Measurements from ENCODE around the gene DHCR7.

Gene DHCR7

GRCh38 chr11:71440021-71440755 lies 8.0 kb downstream of the DHCR7 start:
- H3K4me3 ChIP-seq (ENCODE audit: low read depth, low read length), result no peak overlapping the region
- DNase-seq (ENCODE audit: low read depth), result no peak
- TF ChIP-seq CTCF (IDR thresholded peaks at IDR 0.05; ENCODE audit: insufficient read depth, low read depth, low read length, missing control alignments), result no peak

GRCh38 chr11:71438650-71439049 lies 9.5 kb downstream of the DHCR7 start:
- H3K4me3 ChIP-seq (ENCODE audit: low read depth, low read length), result no peak overlapping the region
- TF ChIP-seq CTCF (IDR thresholded peaks at IDR 0.05; ENCODE audit: insufficient read depth, low read depth, low read length, missing control alignments), result no peak
- DNase-seq (ENCODE audit: low read depth), result no peak

GRCh38 chr11:71437879-71438278 lies 10.3 kb downstream of the DHCR7 start:
- no peak overlapping the region for H3K4me3 ChIP-seq (ENCODE audit: low read depth, low read length)
- TF ChIP-seq CTCF (IDR thresholded peaks at IDR 0.05; ENCODE audit: insufficient read depth, low read depth, low read length, missing control alignments), result no peak
- no peak for DNase-seq (ENCODE audit: low read depth)

- H3K4me3 ChIP-seq (ENCODE audit: low read depth, low read length), result no peak overlapping the region
- no peak for TF ChIP-seq CTCF (IDR thresholded peaks at IDR 0.05; ENCODE audit: insufficient read depth, low read depth, low read length, missing control alignments)
- no peak for DNase-seq (ENCODE audit: low read depth)
These were observed 10.8 kb downstream of the DHCR7 start for GRCh38 chr11:71437399-71437798.

- DNase-seq (ENCODE audit: low read depth), result no peak
- no peak overlapping the region for H3K4me3 ChIP-seq (ENCODE audit: low read depth, low read length)
- no peak for TF ChIP-seq CTCF (IDR thresholded peaks at IDR 0.05; ENCODE audit: insufficient read depth, low read depth, low read length, missing control alignments)
These were observed 11.3 kb downstream of the DHCR7 start for GRCh38 chr11:71436861-71437260.

GRCh38 chr11:71435278-71435951 lies 12.8 kb downstream of the DHCR7 start:
- no peak for DNase-seq (ENCODE audit: low read depth)
- H3K4me3 ChIP-seq (ENCODE audit: low read depth, low read length), result no peak overlapping the region
- no peak for TF ChIP-seq CTCF (IDR thresholded peaks at IDR 0.05; ENCODE audit: insufficient read depth, low read depth, low read length, missing control alignments)

All from GM12865 (cell line).